Stimulated activated CD4-positive, alpha-beta T cell treated with anti-CD3 and anti-CD28 coated beads, Interleukin-12 subunit alpha, Interleukin-12 subunit beta, amount 100 ng/mL, for 4 hours (primary cell): ENCODE measurements around the gene TBPL1.
"Not testable (repeated sequence)": the region's sequence is repeated elsewhere in the genome, so short reads cannot be mapped to it uniquely, and the experiment has no call there.

ENCODE experiments used
- DNase-seq: peaks from one replicate; pipeline ENCODE4 v3.0.0-alpha.2; 2020

TBPL1 gene

DNA sequence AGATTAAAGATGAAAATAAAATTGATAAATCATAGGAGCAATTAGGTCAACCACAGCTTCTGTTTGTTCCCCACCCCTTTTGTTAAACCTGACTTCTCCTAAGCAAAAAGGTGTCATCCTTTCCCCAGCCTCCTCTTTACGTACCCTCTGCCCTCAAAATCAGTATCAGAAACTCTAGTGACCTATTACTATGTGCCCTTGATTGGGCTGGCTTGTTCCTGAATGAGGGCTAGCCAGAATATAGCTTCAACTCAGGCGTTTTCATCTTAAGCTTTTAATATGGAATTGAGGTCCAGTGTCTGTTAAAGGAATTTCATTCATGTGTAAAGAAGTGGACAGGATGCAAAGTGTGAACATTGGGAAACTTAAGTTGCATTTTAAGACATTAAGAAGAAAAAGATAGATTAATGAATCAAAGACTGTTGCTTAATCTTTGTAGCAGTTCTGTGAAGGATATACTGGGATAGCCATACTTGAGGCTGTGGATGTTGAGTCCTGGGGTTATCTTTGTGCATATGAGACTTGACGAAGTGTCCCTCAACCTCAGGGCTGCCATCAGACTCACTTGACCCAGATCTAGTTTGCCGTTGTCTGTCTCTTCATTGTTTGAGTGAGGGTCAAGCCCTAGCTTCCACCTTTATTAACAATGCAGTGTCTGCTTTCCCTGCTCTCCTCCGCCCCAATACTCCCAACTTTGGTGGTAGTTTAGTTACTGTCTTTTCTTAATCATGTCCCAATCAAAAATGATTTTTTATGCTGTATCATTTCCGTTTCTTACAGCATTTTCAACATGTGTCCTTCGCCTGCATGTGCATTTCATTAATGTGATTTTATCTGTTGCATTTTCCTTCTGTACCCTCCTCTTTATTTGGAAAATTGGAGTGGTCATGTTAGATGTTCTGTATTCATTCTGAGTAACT, 1.9 kb downstream of the TBPL1 start:
- DNase-seq: no peak

GRCh38 chr6:133955582-133956415, 2.8 kb downstream of the TBPL1 start:
- no peak for DNase-seq

DNA sequence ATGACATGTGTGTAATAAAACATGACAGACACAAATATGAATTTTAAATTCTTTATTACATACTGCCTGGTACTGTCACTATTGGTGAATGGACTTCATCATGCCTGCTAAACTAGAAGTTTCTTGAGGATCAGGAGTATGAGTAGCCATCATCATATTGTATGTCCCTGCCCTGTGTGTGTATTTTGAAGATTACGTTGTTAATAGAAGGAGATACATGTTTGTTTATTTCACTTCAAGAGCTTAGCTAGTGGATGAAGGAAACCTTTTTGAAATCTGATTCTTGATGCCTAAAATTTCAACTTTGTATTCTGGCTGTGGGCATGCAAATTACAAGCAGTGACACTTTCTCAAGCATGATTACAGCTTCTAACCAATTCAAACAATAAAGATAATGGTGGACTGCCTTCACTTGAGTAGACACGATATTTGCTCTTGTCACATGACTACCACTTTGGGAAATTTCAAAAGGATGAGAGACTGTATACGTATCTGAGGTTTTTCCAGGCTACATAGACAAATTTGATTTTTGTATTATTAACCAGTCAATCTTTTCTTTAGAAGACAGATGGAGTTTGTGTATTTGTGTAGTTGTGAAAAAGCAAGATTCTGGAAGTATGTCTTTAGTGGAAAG, 3.5 kb downstream of the TBPL1 start:
- no peak for DNase-seq

DNA sequence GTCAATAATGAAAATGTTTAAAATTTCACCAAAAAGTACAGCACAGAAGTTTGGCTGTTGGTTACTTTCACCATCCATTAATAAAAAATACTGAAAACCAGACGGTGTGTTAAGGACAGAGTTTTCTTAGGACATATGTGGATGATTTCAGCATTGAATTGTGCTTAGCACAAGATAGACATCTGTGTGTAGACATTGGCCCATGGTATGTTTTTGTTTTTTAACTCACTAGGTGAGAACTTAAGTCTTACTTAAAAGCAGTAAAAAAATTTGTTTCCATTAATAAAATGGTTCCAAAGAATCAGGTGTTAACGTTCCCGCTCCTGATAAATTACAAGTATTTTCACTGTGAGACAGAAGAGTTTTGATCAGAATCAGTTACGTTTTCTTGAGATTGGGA, 4.2 kb downstream of the TBPL1 start:
- no peak for DNase-seq

DNA sequence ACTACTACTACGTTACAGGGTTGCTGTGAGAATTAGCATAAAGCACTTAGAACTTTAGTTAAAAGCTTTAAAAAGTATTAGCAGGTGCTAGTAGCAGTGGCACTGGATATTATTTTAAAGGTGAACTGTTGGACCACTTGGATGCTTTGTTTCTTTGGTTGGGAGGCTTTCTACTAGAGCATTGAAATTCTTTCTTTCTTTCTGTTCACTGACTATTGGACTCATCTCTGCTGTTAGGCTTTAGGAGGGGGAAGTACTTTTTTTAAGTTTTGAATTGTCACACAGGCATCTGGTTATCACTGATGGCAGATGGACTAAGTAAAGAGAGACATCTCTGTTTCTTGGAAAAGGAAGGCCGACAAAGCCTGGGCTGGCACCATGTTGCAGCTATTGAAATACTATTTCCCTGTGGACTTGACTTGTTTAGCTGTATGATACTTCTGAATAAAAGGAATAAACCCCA, 4.8 kb downstream of the TBPL1 start:
- DNase-seq: no peak

DNA sequence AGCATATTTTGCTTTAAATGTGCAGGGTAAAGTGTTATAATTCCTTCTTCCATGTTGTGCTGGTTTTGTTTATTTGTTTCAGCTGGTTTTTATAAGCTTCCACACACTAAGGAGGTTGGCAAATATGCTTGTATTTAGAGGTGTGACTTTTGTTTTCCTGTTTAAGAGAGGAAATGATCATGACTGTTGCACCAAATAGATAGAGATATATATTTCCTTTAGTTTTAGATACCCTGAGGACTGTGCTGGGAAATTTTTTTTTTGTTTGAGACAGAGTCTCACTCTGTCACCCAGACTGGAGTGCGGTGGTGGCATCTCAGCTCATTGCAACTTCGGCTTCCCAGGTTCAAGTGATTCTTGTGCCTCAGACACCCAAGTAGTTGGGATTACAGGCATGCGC, 5.8 kb downstream of the TBPL1 start:
- DNase-seq: no peak

- no peak for DNase-seq
These were observed 6.8 kb downstream of the TBPL1 start for GRCh38 chr6:133959667-133960368.

GRCh38 chr6:133961831-133962230, 8.8 kb downstream of the TBPL1 start:
- DNase-seq: no peak

DNA sequence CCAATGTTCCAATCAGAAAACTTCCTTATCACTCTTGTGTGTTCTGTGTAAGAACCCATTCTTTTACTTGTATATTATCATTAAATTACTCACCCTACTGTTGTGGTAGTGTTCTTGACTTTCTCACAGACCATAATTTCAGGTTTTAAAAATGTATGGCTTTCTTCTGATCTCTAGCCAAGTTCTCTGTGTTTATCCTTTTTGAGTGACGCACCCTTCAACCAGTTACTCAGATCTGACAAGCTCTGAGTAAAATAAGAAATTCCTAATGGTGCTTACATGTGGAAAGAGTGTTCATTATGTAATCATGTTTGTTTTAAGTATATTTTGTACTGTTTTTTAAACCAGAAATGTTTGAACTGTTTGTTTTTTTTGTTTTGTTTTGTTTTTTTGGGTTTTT, 11.0 kb downstream of the TBPL1 start:
- no peak for DNase-seq

DNA sequence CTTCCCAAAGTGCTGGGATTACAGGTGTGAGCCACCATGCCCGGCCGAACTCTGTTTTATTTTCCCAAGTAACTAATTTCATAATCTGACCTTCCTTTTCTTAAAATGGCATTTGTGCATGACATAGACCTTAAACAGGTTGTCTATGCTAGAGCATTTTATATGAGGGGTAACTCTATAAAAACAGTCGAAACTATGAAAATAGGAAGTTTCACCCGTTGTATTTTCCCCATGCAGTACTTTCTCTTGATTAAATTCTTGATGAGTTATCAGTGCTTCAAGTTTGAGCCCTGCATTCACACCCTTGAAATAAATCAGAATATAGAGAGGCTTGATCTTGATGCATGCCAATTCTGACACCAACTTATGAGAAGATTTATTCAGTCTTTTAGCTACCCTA, 11.7 kb downstream of the TBPL1 start:
- DNase-seq: no peak

DNA sequence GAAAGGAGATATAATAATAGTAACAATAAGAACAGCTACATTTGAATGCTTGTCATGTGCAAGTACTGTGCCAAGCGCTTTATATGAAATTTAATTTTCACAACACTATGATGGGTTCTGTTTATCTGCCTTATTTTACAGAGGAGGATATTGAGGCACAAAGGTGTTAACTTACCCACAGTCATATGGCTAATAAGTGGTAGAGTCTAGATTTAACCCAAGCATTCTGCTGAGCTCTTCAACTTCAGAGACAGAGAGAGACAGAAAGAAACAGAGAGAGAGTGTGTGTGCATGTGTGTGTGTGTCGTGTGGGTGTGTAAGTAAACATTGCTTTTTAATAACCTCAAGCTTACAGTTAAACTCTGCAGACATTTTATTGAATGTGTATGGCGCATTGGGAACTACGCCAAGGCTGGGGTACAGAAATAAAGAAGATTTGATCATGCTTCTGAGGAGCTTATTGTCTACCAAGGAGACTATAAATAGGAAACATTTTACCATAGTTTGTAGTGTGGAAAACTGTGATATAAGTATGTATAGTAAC, 12.9 kb downstream of the TBPL1 start:
- DNase-seq: no peak

- no peak for DNase-seq
These were observed 13.8 kb downstream of the TBPL1 start for GRCh38 chr6:133966654-133967329.

- DNase-seq: no peak
These were observed 14.3 kb downstream of the TBPL1 start for GRCh38 chr6:133967347-133967746.

DNA sequence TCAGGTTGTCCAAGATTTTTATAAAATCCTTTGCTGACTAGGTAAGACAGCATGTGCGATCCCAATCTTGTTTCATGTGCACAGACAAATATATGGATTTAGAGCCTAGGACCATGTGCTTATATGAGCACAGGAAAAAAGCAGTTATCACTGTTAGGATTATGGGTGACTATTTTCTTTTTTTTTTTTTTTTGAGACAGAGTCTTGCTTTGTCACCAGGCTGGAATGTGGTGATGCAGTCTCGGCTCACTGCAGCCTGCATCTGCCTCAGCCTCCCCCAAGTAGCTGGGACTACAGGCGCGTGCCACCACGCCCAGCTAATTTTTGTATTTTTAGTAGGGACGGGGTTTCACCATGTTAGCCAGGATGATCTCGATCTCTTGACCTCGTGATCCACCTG, 14.8 kb downstream of the TBPL1 start:
- not testable (repeated sequence) for DNase-seq

- no peak for DNase-seq
These were observed 16.4 kb downstream of the TBPL1 start for GRCh38 chr6:133969285-133969920.

- no peak for DNase-seq
These were observed 16.9 kb downstream of the TBPL1 start for GRCh38 chr6:133969921-133970295.

DNA sequence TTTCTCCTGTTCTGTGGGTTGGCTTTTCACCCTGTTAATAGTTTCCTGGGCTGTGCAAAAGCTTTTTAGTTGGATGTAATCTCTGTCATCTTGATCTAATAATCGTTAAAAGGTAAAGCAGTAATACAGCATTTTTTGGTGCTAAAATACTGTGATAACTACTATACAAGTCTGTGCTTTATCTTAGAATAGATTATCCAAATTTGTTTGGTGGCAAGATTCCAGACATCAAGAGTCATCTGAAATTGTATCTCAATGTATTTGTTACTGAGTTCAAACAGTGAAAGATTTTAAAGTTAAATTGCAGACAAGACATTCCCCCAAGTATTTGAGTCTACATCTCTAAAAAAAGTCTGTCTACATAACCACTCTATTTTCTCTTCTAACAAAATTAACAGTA, 18.8 kb downstream of the TBPL1 start:
- no peak for DNase-seq

DNA sequence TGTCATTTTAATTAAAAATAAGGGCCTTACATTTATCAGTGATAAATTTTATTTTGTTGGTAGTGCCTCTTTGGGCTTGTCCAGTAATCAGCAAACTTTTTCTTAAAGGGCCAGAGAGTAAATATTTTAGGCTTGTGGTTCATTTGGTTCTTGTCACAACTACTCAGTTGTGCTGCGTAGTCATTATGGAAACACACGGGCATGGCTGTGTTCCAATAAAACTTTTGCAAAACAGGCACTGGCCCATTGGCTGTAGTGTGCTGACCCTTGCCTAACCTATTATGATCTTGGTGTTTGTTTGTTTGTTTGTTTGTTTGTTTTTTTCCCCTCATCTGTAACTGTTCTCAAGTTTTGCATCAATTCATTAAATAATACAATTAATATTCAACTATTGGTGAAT, 19.4 kb downstream of the TBPL1 start:
- no peak for DNase-seq

GRCh38 chr6:133973109-133973971, 20.3 kb downstream of the TBPL1 start:
- DNase-seq: no peak
